Endothelial cell of umbilical vein (primary cell): Measurements from ENCODE around the gene FAM3B. TPM values are rescaled to one million over a fixed set of nuclear protein-coding genes. Genes with fewer than 3 reads are reported as not detected.

Experiments used
- BruUV-seq: library from RNA; stranded (reverse); fragments of 400-500 nt; replicated peaks from 2 replicates; lab custom pipeline; 2021; lab: Mats Ljungman, UMichigan
- CTCF ChIA-PET: fragments of 300-600, 350-600 bp; sonication (Branson Sonifier 250); formaldehyde crosslinking; loops from one replicate; lab custom pipeline; 2021; ENCODE audit warnings: antibody characterized with exemption, inconsistent platforms; lab: Charles Lee
- POLR2A ChIA-PET: fragments of 300-600, 350-600 bp; sonication (Branson Sonifier 250); formaldehyde crosslinking; loops from one replicate; lab custom pipeline; 2021; ENCODE audit warnings: antibody characterized with exemption, inconsistent platforms; lab: Charles Lee
- DNase-seq: peaks from one replicate; pipeline ENCODE4 v3.0.0-alpha.2; 2011; ENCODE audit warnings: low read depth, low spot score
- FAIRE-seq: peaks from 2 replicates; lab custom pipeline; 2011; peaks lifted over from hg19 to GRCh38; lab: Jason Lieb, UNC
- H2AFZ ChIP-seq: 2 replicates; pipeline ENCODE4 v1.6.0; 2012; ENCODE audit warnings: low read depth, low read length, control low read depth, inconsistent platforms
- H3K27ac ChIP-seq: 2 replicates; pipeline ENCODE4 v1.5.1; 2011; ENCODE audit warnings: low read depth, mild to moderate bottlenecking, control low read depth, low read length, moderate library complexity; ENCODE audit not compliant: insufficient read depth
- H3K27me3 ChIP-seq, 2 experiments: 2 replicates each; pipeline versions ENCODE4 v1.6.0 to v1.6.1; 2011; ENCODE audit warnings: low read length in 2 of 2, mixed read lengths in 1 of 2; ENCODE audit not compliant: control insufficient read depth in 2 of 2, insufficient read depth in 2 of 2
- H3K36me3 ChIP-seq, 2 experiments: 2 replicates in 1 of 2; 3 replicates in 1 of 2; pipeline ENCODE4 v1.5.1; 2011; ENCODE audit warnings: low read length in 2 of 2, mild to moderate bottlenecking in 1 of 2, moderate library complexity in 1 of 2; ENCODE audit not compliant: control insufficient read depth in 2 of 2, insufficient read depth in 2 of 2; ENCODE audit errors: extremely low read depth in 1 of 2
- H3K4me1 ChIP-seq: 3 replicates; pipeline ENCODE4 v1.5.1; 2011; ENCODE audit warnings: mild to moderate bottlenecking, low read length; ENCODE audit not compliant: control insufficient read depth, insufficient read depth; ENCODE audit errors: extremely low read depth
- H3K4me2 ChIP-seq: 2 replicates; pipeline ENCODE4 v1.6.1; 2011; ENCODE audit warnings: low read length, control low read depth, mixed read lengths; ENCODE audit not compliant: insufficient read depth
- H3K4me3 ChIP-seq, 3 experiments: fragments of 200-600 bp in 1 of 3; sonication (generic), shearing (Covaris generic) in 1 of 3; replicated peaks in 1 of 3; 2 replicates each; pipeline ENCODE4 v1.5.1; 2011 to 2016; ENCODE audit warnings: control low read depth in 3 of 3, low read length in 3 of 3, mild to moderate bottlenecking in 2 of 3, inconsistent platforms in 1 of 3, low read depth in 1 of 3, moderate library complexity in 1 of 3; ENCODE audit not compliant: insufficient read depth in 1 of 3
- H3K79me2 ChIP-seq: 2 replicates; pipeline ENCODE4 v1.6.0; 2012; ENCODE audit warnings: low read length, inconsistent platforms; ENCODE audit not compliant: control insufficient read depth, insufficient read depth
- H3K9ac ChIP-seq: replicated peaks from 2 replicates; pipeline ENCODE3; 2011; ENCODE audit warnings: low read length, control low read depth; ENCODE audit not compliant: insufficient read depth; ENCODE audit errors: extremely low read depth
- H3K9me1 ChIP-seq: replicated peaks from 3 replicates; pipeline ENCODE4 v1.6.0; 2011; ENCODE audit warnings: mild to moderate bottlenecking, low read length; ENCODE audit not compliant: control insufficient read depth, insufficient read depth; ENCODE audit errors: extremely low read depth
- H3K9me3 ChIP-seq: replicated peaks from 2 replicates; pipeline ENCODE4 v1.5.1; 2012; ENCODE audit warnings: low read length, inconsistent platforms; ENCODE audit not compliant: control insufficient read depth, insufficient read depth
- H4K20me1 ChIP-seq: replicated peaks from 2 replicates; pipeline ENCODE3; 2011; ENCODE audit warnings: mild to moderate bottlenecking, low read length; ENCODE audit not compliant: control insufficient read depth, insufficient read depth; ENCODE audit errors: extremely low read depth
- EZH2 ChIP-seq: IDR thresholded peaks from 2 replicates; pipeline ENCODE4 v1.6.1; 2012; ENCODE audit warnings: borderline replicate concordance, low read depth, mild to moderate bottlenecking, moderate library complexity, low read length, inconsistent platforms; ENCODE audit not compliant: severe bottlenecking
- FOS ChIP-seq: IDR thresholded peaks from 2 replicates; pipeline ENCODE4 v1.6.1; 2011; ENCODE audit warnings: mild to moderate bottlenecking, low read length, moderate library complexity, borderline replicate concordance; ENCODE audit not compliant: insufficient read depth
- GATA2 ChIP-seq: IDR thresholded peaks from 2 replicates; pipeline ENCODE4 v1.7.0; 2011; ENCODE audit warnings: low read depth, mild to moderate bottlenecking, moderate library complexity, mixed read lengths, low read length; ENCODE audit not compliant: insufficient read length, insufficient read depth
- JUN ChIP-seq: IDR thresholded peaks from 2 replicates; pipeline ENCODE4 v1.6.1; 2011; ENCODE audit warnings: borderline replicate concordance, low read depth; ENCODE audit not compliant: insufficient read length, insufficient read depth
- MYC ChIP-seq: IDR thresholded peaks from one replicate; pipeline ENCODE4 v1.6.1; 2011; ENCODE audit warnings: mild to moderate bottlenecking, low read depth, low read length
- POLR2A ChIP-seq: IDR thresholded peaks from 2 replicates; pipeline ENCODE4 v1.6.1; 2012; ENCODE audit warnings: low read depth, mild to moderate bottlenecking, control low read depth, low read length
- POLR2AphosphoS5 ChIP-seq: IDR thresholded peaks from 2 replicates; pipeline ENCODE4 v1.6.1; 2012; ENCODE audit warnings: low read depth, mild to moderate bottlenecking, control low read depth, low read length, moderate library complexity; ENCODE audit not compliant: insufficient read depth
- dilution Hi-C: fragments of 300-500 bp; cut with MboI; formaldehyde crosslinking; loops from one replicate; pipeline ENCODE4 v1.15.0; 2019; ENCODE audit warnings: low sequenced_read_pairs; ENCODE audit not compliant: extremely low pct_ligation_motif_present
- intact Hi-C: fragments of 100-400 bp; cut with micrococcal nuclease; formaldehyde crosslinking; loops from one replicate; pipeline ENCODE4 v1.10.0; 2022
- polyA plus RNA-seq, 4 experiments: library from polyadenylated mRNA; depleted of rRNA in 3 of 4; stranded (reverse) in 3 of 4; unstranded in 1 of 4; fragments of >200 nt; gene quantifications; 2 replicates each; pipeline versions ENCODE4 v1.2.1 to v1.2.3, GENCODE V29; 2011 to 2012; ENCODE audit warnings: missing spikeins in 1 of 4
- total RNA-seq: library from RNA; stranded (reverse); gene quantifications from 2 replicates; pipeline ENCODE4 v1.2.3, GENCODE V29; 2021
- TF ChIP-seq, protein P1 (sequence below): IDR thresholded peaks from 2 replicates; pipeline ENCODE4 v1.6.1; 2011; ENCODE audit not compliant: insufficient read depth, insufficient read length
- TF ChIP-seq, protein P2 (sequence below), 2 donors: IDR thresholded peaks; 1 replicate in 1 of 2; 2 replicates in 1 of 2; pipeline ENCODE4 v1.5.1; 2011; ENCODE audit warnings: low read length in 2 of 2, mild to moderate bottlenecking in 2 of 2, moderate library complexity in 2 of 2, control low read depth in 1 of 2, inconsistent platforms in 1 of 2, low read depth in 1 of 2; ENCODE audit not compliant: insufficient read depth in 1 of 2; ENCODE audit errors: extremely low read depth in 1 of 2

Gene FAM3B
- total and polyA plus RNA-seq, 2 donors (not counting 3 experiments of a cell fraction or from before 2014, with no cell fraction given) = not detected

DNA sequence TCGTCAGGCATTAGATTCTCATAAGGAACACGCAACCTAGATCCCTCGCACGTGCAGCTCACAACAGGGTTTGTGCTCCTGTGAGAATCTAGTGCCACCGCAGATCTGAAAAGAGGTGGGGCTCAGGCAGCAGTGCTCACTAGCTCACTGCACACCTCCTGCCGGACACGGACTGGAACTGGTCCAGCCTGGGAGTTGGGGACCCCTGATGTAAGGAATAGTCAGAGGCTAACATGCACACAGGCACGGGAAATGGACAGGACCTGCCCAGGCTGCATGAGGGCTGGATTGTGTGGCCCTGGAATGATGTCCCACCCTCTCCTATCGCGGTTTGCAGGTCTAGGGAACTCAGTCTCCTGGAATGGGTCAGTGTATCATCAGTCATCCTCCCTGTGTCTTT is 86.2 kb downstream of the FAM3B start:
- Histone ChIP-seq H2AFZ (no peak overlapping the region), H3K79me2 (no peaks in the 10 kb centered on the region), H3K4me1 (no peaks in the 10 kb centered on the region), H3K27ac (no peak overlapping the region), H3K36me3 (no peaks in the 10 kb centered on the region), H3K4me2 (no peak overlapping the region), H3K9me1 (no peaks in the 10 kb centered on the region), H3K9ac (no peak overlapping the region), H3K4me3 (no peak overlapping the region), H3K9me3 (no peaks in the 10 kb centered on the region), H3K27me3 (no peaks in the 10 kb centered on the region), H4K20me1 (no peaks in the 10 kb centered on the region)
- no peak for FAIRE-seq
- ChIA-PET CTCF (no interaction called here), POLR2A (no interaction called here)
- dilution Hi-C loops = no loop called here
- no peak for DNase-seq
- BruUV-seq = no TSS peak
- no peak for TF ChIP-seq JUN
- no peak for TF ChIP-seq POLR2AphosphoS5
- no peak for TF ChIP-seq MYC
- TF ChIP-seq, protein P1, sequence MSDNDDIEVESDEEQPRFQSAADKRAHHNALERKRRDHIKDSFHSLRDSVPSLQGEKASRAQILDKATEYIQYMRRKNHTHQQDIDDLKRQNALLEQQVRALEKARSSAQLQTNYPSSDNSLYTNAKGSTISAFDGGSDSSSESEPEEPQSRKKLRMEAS = no peak
- TF ChIP-seq, protein P2, sequence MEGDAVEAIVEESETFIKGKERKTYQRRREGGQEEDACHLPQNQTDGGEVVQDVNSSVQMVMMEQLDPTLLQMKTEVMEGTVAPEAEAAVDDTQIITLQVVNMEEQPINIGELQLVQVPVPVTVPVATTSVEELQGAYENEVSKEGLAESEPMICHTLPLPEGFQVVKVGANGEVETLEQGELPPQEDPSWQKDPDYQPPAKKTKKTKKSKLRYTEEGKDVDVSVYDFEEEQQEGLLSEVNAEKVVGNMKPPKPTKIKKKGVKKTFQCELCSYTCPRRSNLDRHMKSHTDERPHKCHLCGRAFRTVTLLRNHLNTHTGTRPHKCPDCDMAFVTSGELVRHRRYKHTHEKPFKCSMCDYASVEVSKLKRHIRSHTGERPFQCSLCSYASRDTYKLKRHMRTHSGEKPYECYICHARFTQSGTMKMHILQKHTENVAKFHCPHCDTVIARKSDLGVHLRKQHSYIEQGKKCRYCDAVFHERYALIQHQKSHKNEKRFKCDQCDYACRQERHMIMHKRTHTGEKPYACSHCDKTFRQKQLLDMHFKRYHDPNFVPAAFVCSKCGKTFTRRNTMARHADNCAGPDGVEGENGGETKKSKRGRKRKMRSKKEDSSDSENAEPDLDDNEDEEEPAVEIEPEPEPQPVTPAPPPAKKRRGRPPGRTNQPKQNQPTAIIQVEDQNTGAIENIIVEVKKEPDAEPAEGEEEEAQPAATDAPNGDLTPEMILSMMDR (IDR thresholded peaks at IDR 0.05; ENCODE audit: extremely low read depth in 1 of 2, insufficient read depth in 1 of 2, low read depth in 1 of 2, low read length in 2 of 2) = no peak
- no peak for TF ChIP-seq POLR2A
- no peak for TF ChIP-seq EZH2
- TF ChIP-seq GATA2 = no peak
- TF ChIP-seq FOS = no peak
- intact Hi-C loops = no loop called here
